Measurements from ENCODE around the gene TRIM14. TPM values are rescaled to one million over a fixed set of nuclear protein-coding genes. Genes with fewer than 3 reads are reported as not detected.

Gene TRIM14
- total RNA-seq, 4 donors from 2014 or later = 21.0 to 39.2 (median 31.6) TPM

DNA sequence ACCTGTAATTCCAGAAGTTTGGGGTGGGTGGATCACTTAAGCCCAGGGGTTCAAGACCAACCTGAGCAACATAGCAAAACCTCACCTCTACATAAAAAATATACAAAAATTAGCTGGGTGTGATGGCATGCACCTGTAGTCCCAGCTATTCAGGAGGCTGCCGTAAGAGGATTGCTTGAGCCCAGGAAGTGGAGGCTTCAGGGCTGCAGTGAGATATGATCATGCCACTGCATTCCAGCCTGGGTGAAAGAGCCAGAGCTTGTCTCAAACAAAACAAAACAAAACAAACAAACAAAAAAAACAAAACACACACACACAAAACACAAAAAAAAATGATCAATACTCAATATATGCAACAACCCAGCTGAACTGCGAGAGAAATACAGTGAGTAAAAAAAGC is 29.5 kb upstream of the TRIM14 start:
- peaks cover 0 to 34% (median 0%) of the 10 kb centered on the region in 3 donors for H3K36me3 ChIP-seq
- WGBS, 2 donors = 82 to 87% methylated on average over 2 of the region's 2 CpGs
- intact Hi-C loops (cut with DNase I) = no loop called here
- no peaks in the 10 kb centered on the region for H3K27me3 ChIP-seq
- no peak for TF ChIP-seq POLR2A (IDR thresholded peaks at IDR 0.05)
- TF ChIP-seq, protein P1, sequence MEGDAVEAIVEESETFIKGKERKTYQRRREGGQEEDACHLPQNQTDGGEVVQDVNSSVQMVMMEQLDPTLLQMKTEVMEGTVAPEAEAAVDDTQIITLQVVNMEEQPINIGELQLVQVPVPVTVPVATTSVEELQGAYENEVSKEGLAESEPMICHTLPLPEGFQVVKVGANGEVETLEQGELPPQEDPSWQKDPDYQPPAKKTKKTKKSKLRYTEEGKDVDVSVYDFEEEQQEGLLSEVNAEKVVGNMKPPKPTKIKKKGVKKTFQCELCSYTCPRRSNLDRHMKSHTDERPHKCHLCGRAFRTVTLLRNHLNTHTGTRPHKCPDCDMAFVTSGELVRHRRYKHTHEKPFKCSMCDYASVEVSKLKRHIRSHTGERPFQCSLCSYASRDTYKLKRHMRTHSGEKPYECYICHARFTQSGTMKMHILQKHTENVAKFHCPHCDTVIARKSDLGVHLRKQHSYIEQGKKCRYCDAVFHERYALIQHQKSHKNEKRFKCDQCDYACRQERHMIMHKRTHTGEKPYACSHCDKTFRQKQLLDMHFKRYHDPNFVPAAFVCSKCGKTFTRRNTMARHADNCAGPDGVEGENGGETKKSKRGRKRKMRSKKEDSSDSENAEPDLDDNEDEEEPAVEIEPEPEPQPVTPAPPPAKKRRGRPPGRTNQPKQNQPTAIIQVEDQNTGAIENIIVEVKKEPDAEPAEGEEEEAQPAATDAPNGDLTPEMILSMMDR (IDR thresholded peaks at IDR 0.05) = no peak
- H3K27ac ChIP-seq = peak overlapping the region in 2 of 4 donors; percentile 91 to 95
- H3K4me1 ChIP-seq = peaks cover 19 to 52% (median 30%) of the 10 kb centered on the region in 3 donors
- DNase-seq = no peak
- H3K9me3 ChIP-seq = no peaks in the 10 kb centered on the region
- H3K4me3 ChIP-seq = no peak overlapping the region

DNA sequence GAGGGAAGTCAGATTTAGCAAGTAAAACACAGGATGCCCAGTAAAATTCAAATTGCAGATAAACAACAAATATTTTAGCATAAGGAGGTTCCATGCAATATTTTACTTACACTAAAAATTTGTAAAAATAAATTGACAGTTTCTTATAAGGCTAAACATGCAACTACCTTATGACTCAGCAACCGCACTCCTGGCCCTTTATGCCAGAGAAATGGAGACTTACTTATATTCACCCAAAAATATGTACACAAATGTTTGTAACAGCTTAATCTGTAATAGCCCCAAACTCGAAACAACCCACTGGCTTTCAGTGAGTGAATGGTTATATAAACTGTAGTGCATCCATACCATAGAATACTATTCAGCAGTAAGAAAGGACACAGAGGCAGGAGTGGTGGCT is 28.6 kb upstream of the TRIM14 start:
- peaks cover 27 to 61% (median 39%) of the 10 kb centered on the region in 3 donors for H3K4me1 ChIP-seq
- intact Hi-C loops (cut with DNase I) = no loop called here
- peaks cover 0 to 34% (median 0%) of the 10 kb centered on the region in 3 donors for H3K36me3 ChIP-seq
- H3K4me3 ChIP-seq = no peak overlapping the region
- DNase-seq = no peak
- TF ChIP-seq, protein P1 (IDR thresholded peaks at IDR 0.05) = no peak
- TF ChIP-seq POLR2A (IDR thresholded peaks at IDR 0.05) = no peak
- WGBS, 2 donors = 67 to 71% methylated on average over 2 of the region's 2 CpGs
- no peaks in the 10 kb centered on the region for H3K9me3 ChIP-seq
- peak overlapping the region; percentile 89 to 95 (median 92) for H3K27ac ChIP-seq
- H3K27me3 ChIP-seq = no peaks in the 10 kb centered on the region

DNA sequence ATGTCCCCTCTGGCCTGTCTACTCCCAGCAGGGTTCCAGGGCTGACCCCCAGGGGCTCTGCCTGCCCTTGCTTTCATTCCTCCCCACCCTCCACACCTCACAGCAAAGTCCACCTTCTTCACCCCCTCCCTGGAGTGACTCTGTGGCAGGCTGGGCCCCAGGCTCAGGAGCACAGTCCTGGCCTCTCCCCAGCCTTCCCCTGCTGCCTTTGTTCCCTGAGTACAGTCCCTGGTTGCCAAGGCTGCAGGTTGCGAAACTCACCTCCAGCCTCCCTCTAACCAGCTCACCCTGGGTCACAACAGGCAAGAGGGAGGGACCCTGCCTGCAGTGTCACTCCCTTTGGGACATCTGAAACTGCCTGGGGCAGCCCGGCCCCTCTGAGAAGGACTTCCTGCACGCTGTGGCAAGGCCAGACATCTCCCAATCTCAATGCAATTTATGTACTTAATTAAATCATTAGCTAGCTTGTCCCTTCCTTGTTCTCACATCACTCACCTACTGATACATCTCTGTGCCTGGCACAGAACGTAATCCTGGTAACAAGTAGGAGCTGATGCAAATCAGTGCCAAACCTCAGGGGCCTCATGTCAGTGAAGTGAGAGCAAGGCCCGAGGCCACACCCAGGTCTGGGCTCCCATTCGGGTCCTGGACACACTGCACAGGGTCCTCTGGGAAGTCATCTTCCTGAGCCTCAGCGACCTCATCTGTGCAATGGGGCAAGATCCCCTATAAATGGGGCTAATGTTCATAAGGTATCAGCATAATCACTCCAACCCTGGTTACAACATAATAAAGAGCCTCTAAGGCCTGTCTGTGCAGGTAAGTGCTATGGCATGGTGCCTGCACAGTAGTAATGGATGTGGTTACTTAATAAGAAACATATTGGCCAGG is 27.3 kb upstream of the TRIM14 start:
- peaks cover 33 to 69% (median 41%) of the 10 kb centered on the region in 3 donors for H3K4me1 ChIP-seq
- peaks cover 0 to 23% (median 0%) of the 10 kb centered on the region in 3 donors for H3K36me3 ChIP-seq
- no peak for DNase-seq
- no peaks in the 10 kb centered on the region for H3K9me3 ChIP-seq
- no peaks in the 10 kb centered on the region for H3K27me3 ChIP-seq
- H3K4me3 ChIP-seq = no peak overlapping the region
- 26 to 62% methylated on average over 4 of the region's 7 CpGs for WGBS, 2 donors
- intact Hi-C loops (cut with DNase I) = no loop called here
- TF ChIP-seq, protein P1 (IDR thresholded peaks at IDR 0.05) = no peak
- peak in 1 of 4 donors; percentile 20 for TF ChIP-seq POLR2A (IDR thresholded peaks at IDR 0.05)
- peak overlapping the region; percentile 89 to 95 (median 92) for H3K27ac ChIP-seq

DNA sequence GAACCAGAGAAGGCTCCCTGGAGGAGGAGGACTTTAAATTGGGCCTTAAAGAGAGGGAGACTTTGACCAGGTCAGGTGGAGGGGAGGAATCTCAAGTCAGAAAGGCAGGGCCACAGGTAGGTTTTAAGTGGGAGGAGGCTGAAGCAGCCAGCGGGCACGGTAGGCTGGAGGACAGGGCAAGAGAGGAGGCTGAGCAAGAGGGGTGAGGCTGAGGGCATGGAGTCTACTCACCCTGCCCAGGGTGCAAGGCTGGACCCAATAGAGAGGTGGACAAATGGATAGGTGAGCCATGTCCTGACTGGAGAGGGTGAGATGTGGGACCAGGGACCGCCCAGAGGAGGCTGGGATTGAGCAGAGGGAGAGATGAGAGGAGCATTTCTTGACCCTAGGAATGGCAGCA is 25.6 kb upstream of the TRIM14 start:
- Histone ChIP-seq H3K27ac (peak overlapping the region; percentile 89 to 95 (median 92)), H3K4me3 (no peak overlapping the region), H3K27me3 (no peaks in the 10 kb centered on the region), H3K36me3 (peaks cover 0 to 16% (median 0%) of the 10 kb centered on the region in 3 donors), H3K4me1 (peaks cover 33 to 69% (median 41%) of the 10 kb centered on the region in 3 donors), H3K9me3 (no peaks in the 10 kb centered on the region)
- WGBS, 2 donors = 82 to 94% methylated on average over 3 of the region's 3 CpGs
- TF ChIP-seq, protein P1 (IDR thresholded peaks at IDR 0.05) = no peak
- no peak for TF ChIP-seq POLR2A (IDR thresholded peaks at IDR 0.05)
- intact Hi-C loops (cut with DNase I) = no loop called here
- DNase-seq = no peak

DNA sequence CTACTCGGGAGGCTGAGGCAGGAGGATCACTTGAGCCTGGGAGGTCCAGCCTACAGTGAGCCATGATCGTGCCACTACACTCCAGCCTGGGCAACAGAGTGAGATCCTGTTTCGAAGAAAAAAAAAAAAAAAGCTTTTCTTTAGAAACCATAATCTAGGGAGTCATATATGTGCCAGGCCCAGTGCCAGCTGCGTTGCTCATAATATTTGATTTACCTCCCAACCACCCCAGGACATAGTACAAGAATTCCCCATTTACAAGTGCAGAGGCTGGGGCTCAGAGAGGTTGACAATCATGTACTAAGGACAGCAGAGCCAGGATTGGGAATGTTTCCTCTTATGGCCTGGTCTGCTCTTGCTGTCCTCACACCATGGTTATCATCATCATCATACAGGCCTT is 25.1 kb upstream of the TRIM14 start:
- Histone ChIP-seq H3K27ac (peak overlapping the region in 3 of 4 donors; percentile 89 to 95 (median 91)), H3K4me1 (peaks cover 33 to 69% (median 41%) of the 10 kb centered on the region in 3 donors), H3K36me3 (peaks cover 0 to 16% (median 0%) of the 10 kb centered on the region in 3 donors), H3K4me3 (no peak overlapping the region), H3K9me3 (no peaks in the 10 kb centered on the region), H3K27me3 (no peaks in the 10 kb centered on the region)
- DNase-seq = no peak
- WGBS, 2 donors = 58 to 60% methylated on average over 1 to 4 of the region's 4 CpGs
- intact Hi-C loops (cut with DNase I) = no loop called here
- TF ChIP-seq, protein P1 (IDR thresholded peaks at IDR 0.05) = no peak
- no peak for TF ChIP-seq POLR2A (IDR thresholded peaks at IDR 0.05)

Measured in esophagus squamous epithelium (tissue), 5 donors.